ENCODE results near the gene RHBDD2.

Gene RHBDD2

GRCh38 chr7:75891815-75892411 lies 13.1 kb downstream of the RHBDD2 start:
- TF ChIP-seq CTCF (IDR thresholded peaks at IDR 0.05; ENCODE audit: low read depth, low read length, missing control alignments) = no peak
- H3K4me3 ChIP-seq (replicated peaks; ENCODE audit: low read depth, low read length) = no peak overlapping the region
- DNase-seq (ENCODE audit: extremely low read depth, low read depth) = no peak

- no peak for TF ChIP-seq CTCF (IDR thresholded peaks at IDR 0.05; ENCODE audit: low read depth, low read length, missing control alignments)
- no peak for DNase-seq (ENCODE audit: extremely low read depth, low read depth)
- H3K4me3 ChIP-seq (replicated peaks; ENCODE audit: low read depth, low read length) = no peak overlapping the region
These were observed 13.9 kb downstream of the RHBDD2 start for GRCh38 chr7:75892634-75893272.

GRCh38 chr7:75896803-75897327 lies 18.0 kb downstream of the RHBDD2 start:
- no peak for DNase-seq (ENCODE audit: extremely low read depth, low read depth)
- no peak overlapping the region for H3K4me3 ChIP-seq (replicated peaks; ENCODE audit: low read depth, low read length)
- TF ChIP-seq CTCF (IDR thresholded peaks at IDR 0.05; ENCODE audit: low read depth, low read length, missing control alignments) = no peak

- no peak overlapping the region for H3K4me3 ChIP-seq (replicated peaks; ENCODE audit: low read depth, low read length)
- no peak for TF ChIP-seq CTCF (IDR thresholded peaks at IDR 0.05; ENCODE audit: low read depth, low read length, missing control alignments)
- no peak for DNase-seq (ENCODE audit: extremely low read depth, low read depth)
These were observed 21.9 kb downstream of the RHBDD2 start for GRCh38 chr7:75900617-75901315.

GRCh38 chr7:75905785-75906604 lies 27.2 kb downstream of the RHBDD2 start:
- DNase-seq (ENCODE audit: extremely low read depth, low read depth) = no peak

More at GRCh38 chr7:75905785-75906604, 27.2 kb downstream of the RHBDD2 start:
- H3K4me3 ChIP-seq (replicated peaks; ENCODE audit: low read depth, low read length) = no peak overlapping the region
- no peak for TF ChIP-seq CTCF (IDR thresholded peaks at IDR 0.05; ENCODE audit: low read depth, low read length, missing control alignments)
